ENCODE data around the gene WIPF1.

The WIPF1 gene

GRCh38 chr2:174527959-174528358, 69.6 kb downstream of the WIPF1 start:
- Mint-ChIP-seq H3K27ac (no peak overlapping the region), H3K9me3 (peaks cover 6% of the 10 kb centered on the region), H3K4me3 (no peak overlapping the region), H3K36me3 (no peaks in the 10 kb centered on the region), H3K4me1 (peaks cover 6% of the 10 kb centered on the region)
- ATAC-seq = no peak
- DNase-seq (ENCODE audit: low spot score in 2 of 2) = no peak

- Mint-ChIP-seq H3K4me1 (peaks cover 6% of the 10 kb centered on the region), H3K9me3 (peaks cover 6% of the 10 kb centered on the region), H3K36me3 (no peaks in the 10 kb centered on the region), H3K27ac (no peak overlapping the region), H3K4me3 (no peak overlapping the region)
- ATAC-seq = no peak
- DNase-seq (ENCODE audit: low spot score in 2 of 2) = no peak
Measured at GRCh38 chr2:174527101-174527721, 70.4 kb downstream of the WIPF1 start.

GRCh38 chr2:174524527-174524926, 73.1 kb downstream of the WIPF1 start:
- Mint-ChIP-seq H3K9me3 (peaks cover 6% of the 10 kb centered on the region), H3K4me1 (peaks cover 6% of the 10 kb centered on the region), H3K27ac (no peak overlapping the region), H3K4me3 (no peak overlapping the region), H3K36me3 (no peaks in the 10 kb centered on the region)
- ATAC-seq (no peak), DNase-seq (ENCODE audit: low spot score in 2 of 2) (no peak)

- peaks cover 6% of the 10 kb centered on the region for H3K4me1 Mint-ChIP-seq
- H3K36me3 Mint-ChIP-seq = no peaks in the 10 kb centered on the region
Measured at GRCh38 chr2:174522553-174522952, 75.1 kb downstream of the WIPF1 start.

GRCh38 chr2:174518395-174518794, 79.2 kb downstream of the WIPF1 start:
- no peaks in the 10 kb centered on the region for H3K36me3 Mint-ChIP-seq
- ATAC-seq (no peak), DNase-seq (ENCODE audit: low spot score in 2 of 2) (no peak)
- H3K4me3 Mint-ChIP-seq = no peak overlapping the region
- no peaks in the 10 kb centered on the region for H3K4me1 Mint-ChIP-seq
- no peak overlapping the region for H3K27ac Mint-ChIP-seq
- H3K9me3 Mint-ChIP-seq = no peaks in the 10 kb centered on the region

More at GRCh38 chr2:174522553-174522952, 75.1 kb downstream of the WIPF1 start:
- ATAC-seq (no peak), DNase-seq (ENCODE audit: low spot score in 2 of 2) (no peak)
- H3K9me3 Mint-ChIP-seq = peaks cover 4% of the 10 kb centered on the region
- H3K4me3 Mint-ChIP-seq = no peak overlapping the region
- H3K27ac Mint-ChIP-seq = no peak overlapping the region

DNA sequence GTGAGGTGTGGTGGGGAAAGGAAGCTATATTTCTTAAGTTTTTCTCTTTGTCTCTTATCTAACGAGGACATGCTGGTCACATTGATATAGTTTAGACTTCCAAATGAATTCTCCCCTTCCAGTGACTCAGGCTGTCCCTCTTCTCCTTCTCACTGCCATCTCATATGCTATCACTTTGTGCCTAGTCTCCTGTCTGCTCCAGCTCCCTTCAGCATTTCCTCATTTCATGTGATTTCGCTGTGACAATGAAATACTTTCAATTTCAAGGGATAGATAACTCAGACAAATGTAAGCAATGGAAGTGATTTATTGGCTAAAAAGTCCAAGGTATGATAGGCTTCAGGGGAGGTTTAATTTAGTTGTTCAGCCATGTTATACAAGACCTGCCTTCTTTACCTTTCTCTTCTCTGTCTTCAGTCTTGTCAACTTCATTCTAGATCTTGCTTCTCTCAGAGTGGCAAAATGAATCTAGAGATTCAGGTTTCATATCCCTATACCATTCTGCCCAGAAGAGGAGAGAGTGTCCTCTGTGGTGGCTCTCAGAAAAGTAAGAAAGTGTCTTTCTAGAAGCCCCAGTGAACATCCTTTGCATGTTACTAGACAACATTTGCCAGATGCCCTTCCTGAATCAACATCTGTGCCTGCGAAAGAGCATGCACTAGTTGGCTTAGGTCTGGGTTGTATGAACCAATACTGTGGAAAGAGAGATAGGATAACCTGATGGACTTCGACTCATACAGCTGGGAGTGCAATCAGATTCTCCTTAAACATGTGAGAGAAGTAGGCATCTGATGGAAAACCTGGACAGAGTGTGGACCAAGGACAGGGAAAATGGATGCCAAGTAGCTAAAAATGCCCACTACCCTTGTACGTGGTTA, 80.9 kb downstream of the WIPF1 start:
- Mint-ChIP-seq H3K27ac (no peak overlapping the region), H3K4me3 (no peak overlapping the region), H3K4me1 (no peaks in the 10 kb centered on the region), H3K9me3 (no peaks in the 10 kb centered on the region), H3K36me3 (no peaks in the 10 kb centered on the region)
- DNase-seq (ENCODE audit: low spot score in 2 of 2) (no peak), ATAC-seq (no peak)

GRCh38 chr2:174512345-174512744, 85.3 kb downstream of the WIPF1 start:
- ATAC-seq (no peak), DNase-seq (ENCODE audit: low spot score in 2 of 2) (no peak)
- Mint-ChIP-seq H3K4me3 (no peak overlapping the region), H3K9me3 (peaks cover 10% of the 10 kb centered on the region), H3K27ac (no peak overlapping the region), H3K36me3 (no peaks in the 10 kb centered on the region), H3K4me1 (no peaks in the 10 kb centered on the region)

DNA sequence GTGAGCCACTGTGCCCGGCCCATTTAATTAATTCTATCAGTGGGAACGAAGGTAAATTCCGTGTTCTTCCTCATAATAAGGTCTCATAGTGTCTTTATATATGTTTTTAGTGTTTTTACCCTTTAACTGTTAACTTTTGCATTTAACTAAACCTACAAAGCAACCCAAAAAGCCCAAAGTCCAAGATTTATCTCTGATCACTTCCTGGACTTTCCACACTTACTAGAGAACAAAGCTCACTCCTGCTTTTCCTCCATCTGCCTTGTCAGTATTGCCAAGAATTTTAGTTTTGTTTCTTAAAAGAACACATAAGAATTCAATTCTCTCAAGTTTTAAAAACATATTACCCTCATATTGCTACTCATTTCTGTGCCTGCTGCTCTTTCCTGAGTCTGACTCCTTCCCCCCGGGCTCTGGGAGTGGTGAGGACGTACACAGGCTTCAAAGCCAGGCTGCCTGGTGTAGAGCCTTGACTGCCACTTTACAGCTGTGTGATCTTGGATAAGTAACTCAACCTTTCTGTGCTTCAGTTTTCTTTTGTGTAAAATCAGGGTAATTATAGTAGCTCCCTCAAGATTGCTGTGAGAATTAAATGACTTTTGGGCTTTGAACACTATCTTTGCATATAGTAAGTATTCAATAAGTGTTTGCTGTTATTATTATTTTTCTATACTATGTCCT, 85.9 kb downstream of the WIPF1 start:
- ATAC-seq (no peak), DNase-seq (ENCODE audit: low spot score in 2 of 2) (no peak)
- no peaks in the 10 kb centered on the region for H3K4me1 Mint-ChIP-seq
- no peak overlapping the region for H3K27ac Mint-ChIP-seq
- no peaks in the 10 kb centered on the region for H3K36me3 Mint-ChIP-seq
- H3K9me3 Mint-ChIP-seq = peaks cover 10% of the 10 kb centered on the region
- H3K4me3 Mint-ChIP-seq = no peak overlapping the region

DNA sequence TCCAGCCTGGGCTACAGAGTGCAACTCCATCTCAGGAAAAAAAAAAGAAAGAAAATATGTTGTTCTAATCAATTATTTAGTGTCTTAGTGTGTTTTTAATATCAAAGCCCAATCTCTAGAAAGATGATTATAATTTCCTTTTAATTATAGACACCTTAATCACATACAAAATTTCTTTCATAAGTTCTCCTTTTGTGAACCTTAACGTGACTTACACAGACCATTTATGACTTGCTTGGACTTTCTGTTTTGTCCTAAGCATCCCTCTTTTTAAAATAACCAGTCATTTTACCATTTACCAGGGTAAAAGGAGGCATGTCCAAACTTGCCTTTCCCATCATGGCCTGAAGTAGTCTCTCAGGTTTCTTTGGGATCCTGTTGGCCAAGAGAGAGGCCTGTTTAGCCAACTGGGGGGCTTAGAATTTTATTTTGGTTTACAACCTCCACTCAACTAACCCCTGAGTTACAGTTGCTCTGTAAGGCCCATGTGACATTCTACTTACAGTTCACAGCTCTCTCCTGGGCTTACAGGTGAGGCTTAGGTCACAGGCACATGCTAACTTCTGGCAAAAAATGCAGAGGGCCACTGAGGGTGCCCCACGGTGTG, 86.9 kb downstream of the WIPF1 start:
- ATAC-seq (no peak), DNase-seq (ENCODE audit: low spot score in 2 of 2) (no peak)
- no peak overlapping the region for H3K4me3 Mint-ChIP-seq
- H3K36me3 Mint-ChIP-seq = no peaks in the 10 kb centered on the region
- peaks cover 10% of the 10 kb centered on the region for H3K9me3 Mint-ChIP-seq
- no peaks in the 10 kb centered on the region for H3K4me1 Mint-ChIP-seq
- H3K27ac Mint-ChIP-seq = no peak overlapping the region
